Breast epithelium (tissue), 3 donors: ENCODE results near the gene PTPRZ1.

Source experiments
- CTCF ChIP-seq, 3 donors: fragments of 450-650 bp; IDR thresholded peaks; one replicate each; pipeline ENCODE4 v1.5.1; 2016 to 2017; ENCODE audit warnings: antibody characterized with exemption in 3 of 3, mild to moderate bottlenecking in 3 of 3, moderate library complexity in 3 of 3
- POLR2A ChIP-seq: fragments of 450-650 bp; IDR thresholded peaks from one replicate; pipeline ENCODE4 v1.6.1; 2016; ENCODE audit warnings: antibody characterized with exemption, mild to moderate bottlenecking, moderate library complexity
- POLR2AphosphoS5 ChIP-seq, 3 donors: sonication (generic); formaldehyde crosslinking; IDR thresholded peaks; one replicate each; pipeline ENCODE4 v1.6.1; 2017; ENCODE audit warnings: antibody characterized with exemption in 3 of 3

DNA sequence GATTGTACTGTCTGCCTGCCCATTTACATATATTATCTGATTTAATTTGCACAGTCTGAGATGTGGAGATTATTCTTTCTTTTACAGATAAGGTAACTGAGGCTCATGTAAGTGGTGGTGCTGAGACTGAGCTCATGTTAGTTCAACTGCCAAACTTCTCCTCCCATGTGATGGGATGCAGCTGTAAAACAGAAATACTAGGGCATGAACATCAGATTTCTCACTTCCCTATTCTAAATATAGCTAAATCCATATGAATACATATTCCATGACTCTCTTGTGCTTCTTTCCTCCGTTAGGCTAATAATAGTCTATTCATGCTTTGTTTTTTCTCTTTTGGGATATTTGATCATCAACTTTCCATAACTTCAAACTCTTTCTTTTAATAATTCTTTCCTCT lies 84.7 kb downstream of the PTPRZ1 start:
- TF ChIP-seq CTCF (IDR thresholded peaks at IDR 0.05) (no peak), POLR2A (no peak), POLR2AphosphoS5 (IDR thresholded peaks at IDR 0.05) (no peak)
